Gastrocnemius medialis (tissue), 4 donors: ENCODE measurements around the gene MUS81. TPM values are rescaled to one million over a fixed set of nuclear protein-coding genes. Genes with fewer than 3 reads are reported as not detected.

ENCODE experiments used
- ATAC-seq, 2 donors: fragments of 150-250 bp; one replicate each; pipeline ENCODE4 v1.9.1; 2016
- DNase-seq, 2 donors: peaks; one replicate each; pipeline ENCODE4 v3.0.0-alpha.2; 2019
- H3K27ac ChIP-seq, 4 donors: fragments of 200-600 bp; sonication (generic); 1 replicate in 1 of 4; 2 replicates in 3 of 4; pipeline ENCODE4 v1.5.1; 2016 to 2018; ENCODE audit warnings: mild to moderate bottlenecking in 2 of 4, moderate library complexity in 1 of 4
- H3K27me3 ChIP-seq, 3 donors: fragments of 200-600 bp; sonication (generic) in 2 of 3; 1 replicate in 1 of 3; 2 replicates in 2 of 3; pipeline versions ENCODE4 v1.5.1 to v1.6.0; 2016 to 2019; ENCODE audit warnings: mild to moderate bottlenecking in 1 of 3, moderate library complexity in 1 of 3
- H3K36me3 ChIP-seq, 2 donors: fragments of 200-600 bp; sonication (generic) in 1 of 2; one replicate each; pipeline ENCODE4 v1.5.1; 2017 to 2018
- H3K4me1 ChIP-seq, 2 donors: fragments of 200-600 bp; sonication (generic) in 1 of 2; one replicate each; pipeline ENCODE4 v1.5.1; 2016 to 2017; ENCODE audit warnings: mild to moderate bottlenecking in 2 of 2
- H3K4me3 ChIP-seq, 4 donors: fragments of 200-600 bp; sonication (generic) in 3 of 4; 1 replicate in 1 of 4; 2 replicates in 3 of 4; pipeline ENCODE4 v1.5.1; 2016 to 2019; ENCODE audit warnings: mild to moderate bottlenecking in 2 of 4
- H3K9me3 ChIP-seq, 3 donors: fragments of 200-600 bp; sonication (generic) in 2 of 3; 1 replicate in 1 of 3; 2 replicates in 2 of 3; pipeline ENCODE4 v1.5.1; 2016 to 2019
- POLR2A ChIP-seq, 2 donors: fragments of 450-650 bp; IDR thresholded peaks; one replicate each; pipeline ENCODE4 v1.6.1; 2017; ENCODE audit warnings: antibody characterized with exemption in 2 of 2, mild to moderate bottlenecking in 2 of 2, moderate library complexity in 2 of 2
- in situ Hi-C, 4 donors: fragments of 200-750 bp; cut with MboI; loops; one replicate each; pipeline versions ENCODE4 v1.15.0 to v1.8.0; 2017; ENCODE audit warnings: low sequenced_read_pairs in 4 of 4
- intact Hi-C: fragments of 100-400 bp; cut with DNase I; formaldehyde crosslinking; loops from one replicate; pipeline ENCODE4 v1.15.1; 2023; ENCODE audit warnings: low total_unique reads
- total RNA-seq, 4 donors: library from RNA; depleted of rRNA; stranded (reverse); fragments of >200 nt; gene quantifications; one replicate each; pipeline versions ENCODE4 v1.1.0 to v1.2.3, GENCODE V29; 2016
- TF ChIP-seq, protein P1 (sequence below), 5 experiments: fragments of 450-650 bp in 3 of 5; fragments of 200-600 bp in 2 of 5; sonication (generic) in 2 of 5; IDR thresholded peaks in 4 of 5; conservative IDR thresholded peaks in 1 of 5; 1 replicate in 4 of 5; 2 replicates in 1 of 5; pipeline ENCODE4 v1.5.1; 2016 to 2019; ENCODE audit warnings: antibody characterized with exemption in 5 of 5, mild to moderate bottlenecking in 3 of 5, moderate library complexity in 3 of 5

MUS81 gene
- total RNA-seq, 4 donors from 2014 or later = 26.4 to 44.9 (median 34.8) TPM

DNA sequence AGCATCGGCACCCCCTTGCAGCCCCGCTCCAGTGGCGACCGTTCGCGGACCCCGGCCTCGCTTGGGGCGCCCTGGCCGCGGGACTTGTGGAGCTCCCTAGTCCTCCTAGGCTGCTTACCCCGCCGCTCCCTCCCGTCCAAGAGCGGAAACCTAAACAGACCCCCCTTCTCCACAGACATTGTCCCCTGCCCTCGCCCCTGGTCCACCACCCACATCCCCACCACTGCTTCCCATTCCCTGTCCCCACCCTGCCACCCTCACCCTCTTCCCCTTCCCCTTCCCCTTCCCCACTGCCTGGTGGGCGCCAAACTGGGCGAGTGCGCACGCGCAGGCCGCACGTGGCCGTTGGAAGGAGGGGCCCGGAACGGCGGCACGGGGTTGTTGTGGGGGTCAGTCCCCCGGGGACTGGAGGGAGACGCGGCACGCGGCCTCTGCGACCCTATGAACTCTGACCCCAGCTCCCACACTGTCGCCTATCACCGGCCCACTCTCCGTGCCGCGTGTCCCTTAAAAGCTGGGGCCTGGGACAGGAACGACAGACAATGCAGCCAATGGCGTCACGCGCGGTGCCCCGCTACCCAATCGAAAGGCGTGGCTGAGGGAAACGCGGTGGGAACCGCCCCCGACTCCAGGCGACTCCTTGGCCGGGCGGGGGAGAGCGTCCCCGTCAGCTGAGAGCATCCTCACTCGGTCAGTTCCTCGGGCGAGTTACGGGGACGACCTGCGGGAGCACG lies 26.8 kb upstream of the MUS81 start, which contains the start of gene SNX32:
Gene SNX32, plus strand, starts transcription at position 667 of the 734 bp plus-strand sequence. CDS start 103 bp downstream, outside the sequence.
- DNase-seq (peak; percentile 92), ATAC-seq (peak; percentile 98 to 99)
- Histone ChIP-seq H3K4me3 (peak within 1 kb of the TSS; percentile 61 to 88 (median 74)), H3K4me1 (peaks cover 7 to 17% of the 10 kb centered on the region in 2 donors), H3K27ac (peak within 1 kb of the TSS in 3 of 4 donors; percentile 16 to 57 (median 32)), H3K27me3 (peaks cover 0 to 12% (median 0%) of the 10 kb centered on the region in 3 donors), H3K9me3 (no peaks in the 10 kb centered on the region), H3K36me3 (no peaks in the 10 kb centered on the region)
- intact Hi-C loops = no loop called here
- TF ChIP-seq, protein P1, sequence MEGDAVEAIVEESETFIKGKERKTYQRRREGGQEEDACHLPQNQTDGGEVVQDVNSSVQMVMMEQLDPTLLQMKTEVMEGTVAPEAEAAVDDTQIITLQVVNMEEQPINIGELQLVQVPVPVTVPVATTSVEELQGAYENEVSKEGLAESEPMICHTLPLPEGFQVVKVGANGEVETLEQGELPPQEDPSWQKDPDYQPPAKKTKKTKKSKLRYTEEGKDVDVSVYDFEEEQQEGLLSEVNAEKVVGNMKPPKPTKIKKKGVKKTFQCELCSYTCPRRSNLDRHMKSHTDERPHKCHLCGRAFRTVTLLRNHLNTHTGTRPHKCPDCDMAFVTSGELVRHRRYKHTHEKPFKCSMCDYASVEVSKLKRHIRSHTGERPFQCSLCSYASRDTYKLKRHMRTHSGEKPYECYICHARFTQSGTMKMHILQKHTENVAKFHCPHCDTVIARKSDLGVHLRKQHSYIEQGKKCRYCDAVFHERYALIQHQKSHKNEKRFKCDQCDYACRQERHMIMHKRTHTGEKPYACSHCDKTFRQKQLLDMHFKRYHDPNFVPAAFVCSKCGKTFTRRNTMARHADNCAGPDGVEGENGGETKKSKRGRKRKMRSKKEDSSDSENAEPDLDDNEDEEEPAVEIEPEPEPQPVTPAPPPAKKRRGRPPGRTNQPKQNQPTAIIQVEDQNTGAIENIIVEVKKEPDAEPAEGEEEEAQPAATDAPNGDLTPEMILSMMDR (IDR thresholded peaks at IDR 0.05 in 4 of 5, conservative IDR thresholded peaks at IDR 0.05 in 1 of 5) = no peak
- TF ChIP-seq POLR2A (IDR thresholded peaks at IDR 0.05) = no peak
- in situ Hi-C loops = no loop called here

DNA sequence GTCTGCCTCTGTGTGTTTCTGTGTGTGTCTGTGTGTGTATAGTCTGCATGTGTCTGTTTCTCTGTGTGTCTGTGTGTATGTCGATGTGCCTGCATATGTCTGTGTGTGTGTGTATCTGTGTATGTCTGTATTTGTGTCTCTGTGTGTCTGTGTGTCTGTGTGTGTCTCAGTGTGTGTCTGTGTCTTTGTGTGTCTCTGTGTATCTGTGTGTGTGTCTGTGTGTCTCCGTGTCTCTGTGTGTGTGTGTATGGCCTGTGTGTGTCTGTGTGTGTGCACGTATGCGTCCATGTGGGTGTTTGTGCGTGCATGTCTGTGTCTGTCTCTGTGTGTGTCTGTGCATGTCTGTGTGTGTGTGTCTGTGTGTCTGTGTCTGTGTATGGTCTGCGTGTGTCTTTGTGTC lies 26.0 kb upstream of the MUS81 start:
- H3K4me3 ChIP-seq = peak overlapping the region; percentile 61 to 88 (median 74)
- ATAC-seq = no peak
- H3K36me3 ChIP-seq = no peaks in the 10 kb centered on the region
- no peak for TF ChIP-seq POLR2A (IDR thresholded peaks at IDR 0.05)
- TF ChIP-seq, protein P1 (IDR thresholded peaks at IDR 0.05 in 4 of 5, conservative IDR thresholded peaks at IDR 0.05 in 1 of 5) = no peak
- peaks cover 7 to 17% of the 10 kb centered on the region in 2 donors for H3K4me1 ChIP-seq
- intact Hi-C loops (no loop called here), in situ Hi-C loops (no loop called here)
- H3K27me3 ChIP-seq = peaks cover 0 to 12% (median 0%) of the 10 kb centered on the region in 3 donors
- no peaks in the 10 kb centered on the region for H3K9me3 ChIP-seq
- DNase-seq = no peak
- H3K27ac ChIP-seq = no peak overlapping the region

DNA sequence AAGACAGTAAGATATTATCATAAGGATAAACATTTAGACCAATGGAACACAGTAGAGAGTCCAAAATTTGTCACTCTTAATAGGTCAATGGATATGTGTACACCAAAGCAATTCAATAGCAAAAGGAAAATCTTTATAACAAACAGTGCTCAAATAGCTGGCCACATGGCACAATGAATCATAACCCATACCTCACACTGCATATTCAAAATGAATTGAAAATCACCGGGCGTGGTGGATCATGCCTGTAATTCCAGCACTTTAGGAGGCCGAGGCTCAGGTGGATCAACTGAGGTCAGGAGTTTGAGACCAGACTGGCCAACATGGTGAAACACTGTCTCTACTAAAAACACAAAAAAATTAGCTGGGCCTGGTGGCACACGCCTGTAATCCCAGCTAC lies 18.1 kb upstream of the MUS81 start:
- H3K27me3 ChIP-seq = no peaks in the 10 kb centered on the region
- no peak for ATAC-seq
- no peaks in the 10 kb centered on the region for H3K4me1 ChIP-seq
- no peaks in the 10 kb centered on the region for H3K36me3 ChIP-seq
- in situ Hi-C loops (no loop called here), intact Hi-C loops (no loop called here)
- H3K9me3 ChIP-seq = no peaks in the 10 kb centered on the region
- TF ChIP-seq, protein P1 (IDR thresholded peaks at IDR 0.05 in 4 of 5, conservative IDR thresholded peaks at IDR 0.05 in 1 of 5) = no peak
- no peak for TF ChIP-seq POLR2A (IDR thresholded peaks at IDR 0.05)
- H3K27ac ChIP-seq = no peak overlapping the region
- DNase-seq = no peak
- H3K4me3 ChIP-seq = no peak overlapping the region

DNA sequence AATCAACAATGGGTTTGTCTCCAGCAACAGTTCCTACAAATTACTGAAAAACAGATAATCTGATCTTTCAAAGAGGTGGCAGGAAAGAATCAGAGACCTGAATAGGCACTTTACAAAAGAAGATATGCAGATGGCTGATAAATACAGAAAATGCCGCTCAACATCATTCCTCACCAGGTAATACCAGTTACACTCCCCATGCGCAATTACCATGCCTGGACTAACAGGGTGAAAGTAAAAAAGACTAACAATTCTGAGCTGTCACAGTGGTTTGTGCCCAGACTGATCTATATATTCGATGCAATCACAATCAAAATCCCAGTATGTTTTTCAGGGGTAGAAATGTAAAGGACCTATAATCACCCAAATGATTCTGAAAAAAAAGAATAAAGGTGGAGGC lies 16.4 kb upstream of the MUS81 start:
- H3K4me1 ChIP-seq = no peaks in the 10 kb centered on the region
- in situ Hi-C loops = no loop called here
- TF ChIP-seq POLR2A (IDR thresholded peaks at IDR 0.05) = no peak
- TF ChIP-seq, protein P1 (IDR thresholded peaks at IDR 0.05 in 4 of 5, conservative IDR thresholded peaks at IDR 0.05 in 1 of 5) = no peak

More for the DNA sequence above, 16.4 kb upstream of the MUS81 start:
- H3K9me3 ChIP-seq = no peaks in the 10 kb centered on the region
- no peaks in the 10 kb centered on the region for H3K36me3 ChIP-seq
- intact Hi-C loops = no loop called here
- no peaks in the 10 kb centered on the region for H3K27me3 ChIP-seq
- DNase-seq = no peak
- no peak overlapping the region for H3K4me3 ChIP-seq
- no peak overlapping the region for H3K27ac ChIP-seq
- no peak for ATAC-seq
